ENCODE results near the gene RAX2. TPM values are rescaled to one million over a fixed set of nuclear protein-coding genes. Genes with fewer than 3 reads are reported as not detected.
A peak's percentile ranks its signal among the peaks of the same experiment; 100 is the strongest.

Gene RAX2
- total RNA-seq, 4 donors from 2014 or later: not detected

DNA sequence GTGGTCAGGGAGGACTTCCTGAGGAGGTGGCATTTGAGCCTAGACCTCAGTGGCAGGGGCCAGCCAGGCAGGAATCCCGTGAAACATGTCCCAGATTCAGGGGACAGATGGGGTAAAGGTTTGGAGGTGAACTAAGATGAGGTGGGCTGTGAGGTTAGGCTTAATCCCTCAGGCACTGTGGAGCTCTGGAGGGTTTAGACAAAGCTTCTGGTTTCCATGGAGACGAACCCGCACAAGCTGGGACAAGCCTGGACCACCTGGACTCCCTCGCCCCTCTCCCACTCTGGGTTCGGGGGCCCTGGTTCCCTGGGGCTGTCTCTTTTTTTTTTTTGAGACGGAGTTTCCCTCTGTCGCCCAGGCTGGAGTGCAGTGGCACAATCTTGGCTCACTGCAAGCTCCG, 48.1 kb downstream of the RAX2 start:
- WGBS: 37% methylated on average over 7 of the region's 8 CpGs
- peaks cover 11 to 30% (median 24%) of the 10 kb centered on the region in 4 donors for H3K4me1 ChIP-seq
- DNase-seq (ENCODE audit: extremely low spot score): no peak
- TF ChIP-seq POLR2A (IDR thresholded peaks at IDR 0.05; ENCODE audit: low read depth): no peak
- TF ChIP-seq EP300 (IDR thresholded peaks at IDR 0.05): no peak
- TF ChIP-seq CTCF (IDR thresholded peaks at IDR 0.05): no peak
- TF ChIP-seq POLR2AphosphoS5 (IDR thresholded peaks at IDR 0.05): no peak
- peaks cover 4 to 66% (median 30%) of the 10 kb centered on the region in 4 donors for H3K27me3 ChIP-seq
- peaks cover 0 to under 1% (median 0%) of the 10 kb centered on the region in 4 donors for H3K9me3 ChIP-seq
- no peak overlapping the region for H3K4me3 ChIP-seq
- H3K36me3 ChIP-seq: no peaks in the 10 kb centered on the region
- no peak overlapping the region for H3K27ac ChIP-seq (replicated peaks in 1 of 4)
- intact Hi-C loops (cut with DNase I): no loop called here

DNA sequence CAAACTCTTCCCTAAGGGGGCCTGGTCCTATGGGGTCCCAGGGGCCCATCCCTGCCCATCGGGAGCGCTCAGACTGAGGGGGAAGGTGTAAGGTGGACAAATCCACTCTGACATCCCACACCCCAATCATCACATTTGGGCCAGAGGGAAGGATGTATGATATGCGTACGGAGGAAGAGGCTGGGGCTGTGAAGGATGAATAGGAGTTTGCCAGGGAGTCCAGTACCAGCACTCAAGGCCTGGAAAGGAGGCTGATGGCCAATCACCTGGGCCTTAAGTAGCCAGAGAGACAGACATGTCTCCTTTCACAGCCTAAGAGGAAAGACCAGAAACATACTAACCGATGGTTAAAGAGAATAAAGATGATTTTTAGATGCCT, 48.9 kb downstream of the RAX2 start:
- intact Hi-C loops (cut with DNase I): no loop called here
- WGBS: 83% methylated on average over 5 of the region's 5 CpGs

GRCh38 chr19:3722443-3723109, 49.5 kb downstream of the RAX2 start:
- Histone ChIP-seq H3K4me3 (no peak overlapping the region), H3K27me3 (peaks cover 4 to 72% (median 30%) of the 10 kb centered on the region in 4 donors), H3K36me3 (no peaks in the 10 kb centered on the region), H3K4me1 (peaks cover 11 to 36% (median 29%) of the 10 kb centered on the region in 4 donors), H3K27ac (replicated peaks in 1 of 4) (no peak overlapping the region), H3K9me3 (no peaks in the 10 kb centered on the region)
- no peak for DNase-seq (ENCODE audit: extremely low spot score)
- no peak for TF ChIP-seq POLR2A (IDR thresholded peaks at IDR 0.05; ENCODE audit: low read depth)
- WGBS: 8% methylated on average over 5 of the region's 30 CpGs
- intact Hi-C loops (cut with DNase I): no loop called here

More for the DNA sequence above, 48.9 kb downstream of the RAX2 start:
- no peak overlapping the region for H3K27ac ChIP-seq (replicated peaks in 1 of 4)
- H3K36me3 ChIP-seq: no peaks in the 10 kb centered on the region
- H3K9me3 ChIP-seq: no peaks in the 10 kb centered on the region
- peaks cover 4 to 72% (median 30%) of the 10 kb centered on the region in 4 donors for H3K27me3 ChIP-seq
- TF ChIP-seq POLR2AphosphoS5 (IDR thresholded peaks at IDR 0.05) (no peak), EP300 (IDR thresholded peaks at IDR 0.05) (no peak)
- peaks cover 11 to 36% (median 29%) of the 10 kb centered on the region in 4 donors for H3K4me1 ChIP-seq
- no peak for DNase-seq (ENCODE audit: extremely low spot score)
- no peak overlapping the region for H3K4me3 ChIP-seq

DNA sequence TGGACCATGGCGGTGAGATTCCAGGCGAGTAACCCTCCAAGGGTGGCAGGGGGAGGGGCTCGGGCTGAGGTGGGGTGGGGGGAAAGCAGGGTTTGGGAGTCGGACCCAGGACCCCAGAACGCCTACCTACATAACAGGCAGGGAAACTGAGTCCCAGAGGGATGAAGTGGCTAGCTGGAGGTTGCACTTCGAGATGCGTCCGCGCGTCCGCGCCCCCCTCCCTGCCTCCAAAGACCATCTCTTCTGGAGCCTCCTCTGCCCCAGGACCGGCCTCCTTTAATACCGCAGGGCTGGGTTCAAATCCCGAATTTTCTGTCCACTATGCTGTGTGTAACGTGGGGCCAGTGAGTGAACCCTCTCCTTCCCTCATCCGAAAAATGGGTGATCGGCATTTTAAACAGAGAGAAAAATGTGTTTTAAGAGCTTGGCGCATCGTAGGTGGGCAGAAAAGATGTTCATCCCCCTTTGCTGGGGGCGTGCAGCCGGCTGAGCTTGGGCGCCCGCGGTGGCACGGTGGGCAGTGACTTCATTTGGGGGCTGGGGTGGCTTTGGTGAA, 50.1 kb downstream of the RAX2 start:
- Histone ChIP-seq H3K27ac (replicated peaks in 1 of 4) (no peak overlapping the region), H3K4me1 (peaks cover 11 to 36% (median 29%) of the 10 kb centered on the region in 4 donors), H3K27me3 (peaks cover 4 to 72% (median 30%) of the 10 kb centered on the region in 4 donors), H3K36me3 (no peaks in the 10 kb centered on the region), H3K4me3 (peak overlapping the region; percentile 21 to 48 (median 24)), H3K9me3 (no peaks in the 10 kb centered on the region)
- TF ChIP-seq POLR2AphosphoS5 (IDR thresholded peaks at IDR 0.05) (no peak), CTCF (IDR thresholded peaks at IDR 0.05) (no peak), EP300 (IDR thresholded peaks at IDR 0.05) (no peak), POLR2A (IDR thresholded peaks at IDR 0.05; ENCODE audit: low read depth) (no peak)
- no peak for DNase-seq (ENCODE audit: extremely low spot score)
- intact Hi-C loops (cut with DNase I): no loop called here
- WGBS: 1% methylated on average over 21 of the region's 26 CpGs

DNA sequence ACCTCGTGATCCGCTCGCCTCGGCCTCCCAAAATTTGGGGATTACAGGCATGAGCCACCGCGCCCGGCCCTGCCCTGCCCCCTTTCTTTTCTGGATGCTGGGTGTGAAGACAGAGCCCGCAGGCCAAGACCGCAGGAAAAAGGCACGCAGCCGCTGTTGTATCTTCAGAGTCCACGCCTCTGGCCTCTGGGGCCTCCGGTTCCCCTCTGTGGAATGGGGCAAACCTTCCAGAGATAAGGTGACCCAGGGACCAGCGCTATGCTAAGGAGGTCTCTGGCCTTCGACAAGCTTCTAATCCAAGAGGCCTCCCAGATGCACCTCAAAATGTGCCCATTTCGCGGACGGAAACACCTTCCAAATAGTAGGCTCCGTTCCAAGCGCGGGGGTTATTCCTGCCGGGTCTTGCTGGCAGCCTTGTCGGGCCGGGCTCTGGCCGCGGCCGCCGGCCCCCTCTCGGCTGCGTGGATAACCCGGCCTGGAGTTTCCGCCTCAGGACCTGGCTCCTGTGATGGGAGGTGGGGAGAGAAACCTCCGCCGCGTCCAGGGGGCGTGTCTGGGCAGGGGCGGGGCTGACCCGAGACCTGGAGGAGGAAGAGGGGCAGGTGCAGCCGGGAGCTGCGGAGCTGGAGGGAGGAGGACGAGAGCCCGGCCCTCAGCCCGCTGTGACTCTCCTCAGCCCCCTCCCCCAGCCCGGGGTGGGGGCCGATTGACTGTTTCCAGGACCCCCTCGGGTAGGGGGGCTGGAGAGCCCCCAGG, 50.7 kb downstream of the RAX2 start:
- Histone ChIP-seq H3K4me1 (peaks cover 11 to 36% (median 29%) of the 10 kb centered on the region in 4 donors), H3K27me3 (peaks cover 4 to 72% (median 30%) of the 10 kb centered on the region in 4 donors), H3K9me3 (no peaks in the 10 kb centered on the region), H3K27ac (replicated peaks in 1 of 4) (no peak overlapping the region), H3K36me3 (no peaks in the 10 kb centered on the region), H3K4me3 (peak overlapping the region; percentile 21 to 48 (median 24))
- TF ChIP-seq POLR2A (IDR thresholded peaks at IDR 0.05; ENCODE audit: low read depth) (peak; percentile 48), EP300 (IDR thresholded peaks at IDR 0.05) (no peak), CTCF (IDR thresholded peaks at IDR 0.05) (peak in 1 of 3 experiments; percentile 39), POLR2AphosphoS5 (IDR thresholded peaks at IDR 0.05) (peak in 1 of 2 donors; percentile 71)
- intact Hi-C loops (cut with DNase I): no loop called here
- 17% methylated on average over 26 of the region's 46 CpGs for WGBS
- DNase-seq (ENCODE audit: extremely low spot score): no peak
